Left ventricle myocardium superior (tissue), 1 donor: ENCODE results near the gene SLC24A5. TPM values are rescaled to one million over a fixed set of nuclear protein-coding genes. Genes with fewer than 3 reads are reported as not detected.

Experiments used
- ATAC-seq: fragments of 200-7000 bp; cut with Tn5 transposase; one replicate; pipeline ENCODE4 v1.9.1; 2020; ENCODE audit warnings: mild to moderate bottlenecking, moderate library complexity
- DNase-seq: peaks from one replicate; pipeline ENCODE4 v3.0.0-alpha.2; 2020
- intact Hi-C: fragments of 100-400 bp; cut with micrococcal nuclease; formaldehyde crosslinking; loops from one replicate; pipeline ENCODE4 v1.11.0; 2022
- long read RNA-seq: library from polyadenylated mRNA; unstranded; transcript quantifications from one replicate; pipeline ENCODE4 v2.0.0, GENCODE V29; 2021
- total RNA-seq: library from RNA; stranded (reverse); fragmentation: NEBNext Ultra II Directional; extraction: Animal tissue kit (Norgen Biotek cat#: 25700); gene quantifications from one replicate; pipeline ENCODE4 v1.2.1, GENCODE V29; 2021
- donor health status: DM: no; HTN: yes; CAD: no; lungs with severe emphysema.

The SLC24A5 gene
- total RNA-seq = not detected
- long read RNA-seq = 0 reads

DNA sequence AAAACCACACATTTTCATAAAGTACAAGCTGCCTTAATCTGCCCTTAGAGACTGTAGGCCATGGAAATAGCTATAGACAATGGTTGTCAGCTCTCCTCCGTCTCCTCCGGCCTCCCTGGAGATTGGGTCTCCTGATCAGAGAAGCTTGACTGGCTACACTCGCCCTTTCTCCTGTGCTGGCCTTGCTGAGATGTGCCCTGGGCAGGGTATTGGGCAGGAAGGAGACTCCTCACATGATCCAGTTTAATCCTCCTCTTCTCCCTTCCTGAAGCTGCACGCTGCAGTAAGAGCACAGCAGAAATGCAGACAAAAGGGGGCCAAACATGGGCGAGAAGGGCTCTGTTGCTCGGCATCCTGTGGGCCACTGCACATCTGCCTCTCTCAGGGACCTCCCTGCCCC lies at the start of gene SLC24A5:
SLC24A5 (plus strand) TSS at position 246 of the 400 bp plus-strand sequence; CDS start at position 301, 55 bp downstream.
- ATAC-seq (no peak), DNase-seq (no peak)
- intact Hi-C loops = no loop called here

DNA sequence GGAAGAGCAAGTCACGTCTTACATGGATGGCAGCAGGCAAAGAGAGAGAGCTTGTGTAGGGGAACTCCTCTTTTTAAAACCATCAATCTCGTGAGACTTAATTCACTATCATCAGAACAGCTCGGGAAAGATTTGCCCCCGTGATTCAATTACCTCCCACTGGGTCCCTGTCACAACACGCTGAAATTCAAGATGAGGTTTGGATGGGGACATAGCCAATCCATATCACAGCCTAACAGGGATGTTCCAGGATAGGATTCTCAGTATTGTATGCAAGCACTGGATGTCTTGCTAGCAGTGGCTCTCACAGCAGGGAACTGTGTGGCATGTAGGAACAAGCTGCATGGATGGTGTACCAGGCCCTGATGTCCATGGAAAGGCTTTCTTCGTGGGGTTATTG lies 47.8 kb upstream of the SLC24A5 start:
- intact Hi-C loops = no loop called here
- DNase-seq (no peak), ATAC-seq (no peak)

DNA sequence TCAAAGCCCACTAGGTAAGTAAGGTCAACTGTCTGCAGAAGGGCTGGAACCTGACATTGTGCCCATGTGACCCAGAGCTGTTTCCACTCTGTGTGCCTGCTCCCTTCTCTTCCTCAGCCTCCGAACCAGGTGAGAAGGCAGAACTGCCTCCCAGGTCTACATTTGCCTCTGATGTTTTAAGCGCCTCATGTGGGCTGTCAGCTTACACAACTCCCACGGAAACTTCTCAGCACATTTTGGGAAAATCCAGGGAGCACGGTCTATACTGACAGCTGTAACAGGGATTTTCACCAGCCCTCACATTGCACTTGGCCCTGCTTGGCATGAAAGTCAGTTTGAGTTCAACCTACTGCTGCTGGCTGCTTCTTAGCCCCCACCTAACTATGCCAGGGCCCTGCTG lies 46.9 kb upstream of the SLC24A5 start:
- DNase-seq = no peak
- no peak for ATAC-seq
- intact Hi-C loops = no loop called here

DNA sequence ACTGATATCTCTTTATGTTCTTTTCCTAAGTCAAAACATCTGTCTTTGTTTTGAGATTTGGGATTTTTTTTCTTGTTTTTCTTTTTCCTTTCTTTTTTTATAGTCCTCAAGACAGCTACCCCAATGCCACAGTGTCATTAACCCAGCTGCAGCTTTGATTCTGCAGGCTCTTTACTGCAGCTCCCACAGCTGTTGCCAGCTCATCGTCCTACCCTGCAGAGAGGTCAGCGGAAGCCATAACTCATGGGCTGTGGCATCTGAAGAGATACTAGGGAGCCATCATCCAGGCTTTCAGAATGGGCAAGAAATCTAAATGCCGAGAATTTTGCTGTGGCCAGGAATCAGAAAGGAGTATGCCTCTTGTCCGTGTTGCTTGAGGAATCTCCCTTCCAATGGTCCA lies 44.3 kb upstream of the SLC24A5 start:
- ATAC-seq = no peak
- intact Hi-C loops = no loop called here
- DNase-seq = no peak

DNA sequence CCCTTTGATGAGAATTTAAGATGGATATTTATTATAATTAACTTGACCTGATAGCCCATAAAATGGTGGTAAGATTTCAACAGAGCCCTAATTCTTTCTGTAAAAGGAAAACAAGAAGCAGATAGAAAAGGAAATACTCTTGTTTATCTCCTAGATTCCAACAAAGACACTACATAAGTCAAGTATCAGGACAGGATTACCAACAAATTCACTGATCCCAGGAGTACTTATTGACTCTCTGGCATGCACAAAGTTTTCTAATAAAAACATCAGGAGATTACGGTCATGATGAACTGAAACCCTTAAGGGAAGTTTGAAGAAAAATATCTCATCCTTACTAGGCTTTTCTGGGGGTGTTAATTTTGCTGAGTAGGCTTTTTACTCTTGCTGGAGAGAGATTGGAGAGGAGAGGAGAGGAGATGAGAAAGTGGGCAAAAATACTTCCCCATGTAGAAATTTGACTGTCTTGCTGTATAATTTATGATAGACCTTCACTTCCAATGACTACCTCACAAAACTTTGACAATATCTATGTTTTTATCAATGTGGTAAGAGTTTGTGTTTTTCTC lies 43.1 kb upstream of the SLC24A5 start:
- DNase-seq (no peak), ATAC-seq (no peak)
- intact Hi-C loops = no loop called here

DNA sequence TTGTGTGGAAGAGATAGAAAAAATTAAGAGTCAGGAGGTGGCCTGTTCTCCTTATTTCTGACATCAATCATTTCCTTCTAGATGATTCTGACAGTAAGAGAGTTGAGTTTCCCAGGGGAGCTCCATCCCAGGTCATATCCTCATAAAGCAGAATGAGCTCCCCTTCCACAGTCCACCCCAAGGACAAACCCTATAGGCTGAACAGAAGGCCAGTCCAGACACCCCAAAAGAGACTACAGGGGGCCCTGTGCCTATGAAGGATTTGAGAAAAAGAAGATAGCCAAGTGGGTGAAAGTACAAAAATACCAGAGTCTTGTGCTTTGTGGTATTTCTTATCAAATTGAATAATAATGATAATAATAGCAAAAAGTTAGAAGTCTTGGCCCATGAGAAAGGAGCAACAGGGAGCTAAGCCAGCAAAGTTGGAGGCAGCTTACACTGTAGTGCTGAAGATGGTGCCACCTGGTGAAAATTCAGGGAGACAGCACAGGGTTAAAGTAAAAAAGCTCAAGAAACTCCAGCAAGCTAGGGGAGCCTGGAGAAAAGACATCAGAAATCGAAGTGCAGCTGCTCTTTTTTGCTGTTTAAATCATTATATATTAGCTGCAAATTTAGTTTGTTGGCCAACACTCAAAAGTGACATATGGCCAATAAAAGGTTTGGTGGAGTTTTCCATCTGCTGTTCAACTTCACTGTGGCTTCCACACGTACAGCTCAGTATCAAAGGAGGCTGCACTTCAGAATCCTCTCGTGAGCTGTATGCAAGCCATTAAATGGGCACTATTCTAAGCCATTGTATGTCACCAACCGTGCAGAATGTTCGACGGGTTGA lies 35.8 kb upstream of the SLC24A5 start:
- ATAC-seq (no peak), DNase-seq (no peak)
- intact Hi-C loops = no loop called here

DNA sequence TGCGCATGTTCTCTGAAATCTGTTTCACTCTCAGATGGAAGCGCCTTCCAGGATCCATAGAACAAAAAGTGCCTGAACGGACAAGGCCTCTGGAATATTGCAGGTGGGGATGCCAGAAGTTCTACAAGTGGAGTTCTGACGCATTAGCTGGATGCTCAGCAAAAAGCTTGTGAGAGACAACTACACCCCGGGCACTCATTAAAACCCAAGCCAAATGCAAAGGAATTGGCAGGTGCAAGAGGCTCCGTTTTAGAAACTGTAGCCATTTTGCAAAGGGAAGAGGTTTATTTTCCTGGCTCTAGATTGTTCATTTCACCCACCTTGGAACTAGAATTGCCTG lies 35.2 kb upstream of the SLC24A5 start:
- intact Hi-C loops = no loop called here
- DNase-seq (no peak), ATAC-seq (no peak)

DNA sequence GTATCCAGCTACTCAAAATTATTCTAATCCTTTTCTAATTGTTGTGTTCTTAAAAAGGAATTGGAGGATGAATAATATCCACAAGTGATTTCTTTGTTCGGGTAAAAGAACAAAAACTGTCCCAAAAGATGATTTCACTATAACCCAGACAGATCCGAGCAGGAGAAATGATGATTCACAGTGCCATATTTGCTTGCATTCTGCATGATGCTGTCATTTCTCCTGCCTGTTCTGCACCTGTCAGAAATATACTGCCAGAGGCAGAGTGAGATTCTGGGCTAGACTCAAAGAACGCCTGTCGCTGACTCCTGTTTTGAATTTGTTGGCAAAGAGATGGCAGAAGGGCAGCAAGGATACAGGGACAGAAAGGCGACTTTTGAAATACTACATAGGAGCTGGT lies 34.7 kb upstream of the SLC24A5 start:
- ATAC-seq (no peak), DNase-seq (no peak)
- intact Hi-C loops = no loop called here

DNA sequence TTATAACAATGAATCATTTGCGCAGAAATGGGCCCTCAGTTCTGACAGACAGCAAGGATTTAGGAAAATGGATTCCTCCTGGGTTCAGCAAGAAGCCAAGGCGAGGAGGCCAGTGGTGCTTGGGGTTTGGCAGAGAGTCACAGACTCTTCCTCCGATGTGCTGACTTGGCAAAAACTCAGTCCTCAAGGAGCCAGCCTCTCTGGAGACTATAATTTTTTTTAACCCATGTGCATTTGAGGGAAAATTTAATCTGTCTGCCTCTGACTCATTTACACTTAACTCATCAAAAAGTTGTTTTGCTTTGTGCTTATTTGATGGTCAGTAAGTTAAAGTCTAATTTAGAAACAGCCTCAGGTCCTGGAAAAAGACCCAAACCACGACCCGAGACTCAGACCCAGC lies 34.2 kb upstream of the SLC24A5 start:
- no peak for DNase-seq
- intact Hi-C loops = no loop called here
- ATAC-seq = no peak

DNA sequence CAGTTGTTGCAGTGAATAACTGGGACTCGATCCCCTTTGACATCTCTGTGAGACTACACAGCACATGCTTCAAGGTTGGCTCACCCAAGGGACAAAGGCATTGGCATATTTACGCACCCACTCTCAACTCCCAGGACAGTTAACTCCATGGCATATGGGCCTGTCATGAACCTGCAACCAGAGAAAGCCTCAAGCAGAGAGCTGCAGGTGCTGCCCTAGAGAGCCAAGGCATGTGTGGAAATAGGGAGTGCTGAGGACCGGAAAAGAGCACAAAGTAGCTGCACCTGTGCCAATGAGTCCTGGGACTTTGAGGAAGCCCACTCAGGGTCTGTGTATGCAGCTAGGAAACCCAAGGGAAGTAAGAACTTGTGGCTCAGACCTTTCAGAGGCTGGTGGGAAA lies 32.9 kb upstream of the SLC24A5 start:
- ATAC-seq = no peak
- DNase-seq = no peak
- intact Hi-C loops = no loop called here

DNA sequence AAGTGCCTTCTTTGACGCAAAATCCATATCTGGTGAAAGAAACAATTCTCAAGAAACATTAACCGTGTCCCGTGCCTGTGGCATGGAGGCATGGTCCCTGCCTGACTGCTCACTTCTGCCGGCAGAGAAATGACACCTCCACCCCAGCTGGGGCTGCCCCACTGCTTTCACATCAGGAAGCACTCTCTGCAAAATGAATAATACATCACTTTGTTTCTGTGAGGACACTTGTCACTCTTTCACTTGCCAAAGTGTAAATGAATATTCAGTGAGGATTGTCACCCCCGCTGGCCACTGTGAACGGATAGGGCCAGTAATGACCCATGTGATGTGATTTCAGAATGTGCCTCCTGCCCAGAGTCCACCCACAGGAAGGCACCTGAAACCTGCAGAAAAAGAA lies 31.1 kb upstream of the SLC24A5 start:
- ATAC-seq = no peak
- intact Hi-C loops = no loop called here

DNA sequence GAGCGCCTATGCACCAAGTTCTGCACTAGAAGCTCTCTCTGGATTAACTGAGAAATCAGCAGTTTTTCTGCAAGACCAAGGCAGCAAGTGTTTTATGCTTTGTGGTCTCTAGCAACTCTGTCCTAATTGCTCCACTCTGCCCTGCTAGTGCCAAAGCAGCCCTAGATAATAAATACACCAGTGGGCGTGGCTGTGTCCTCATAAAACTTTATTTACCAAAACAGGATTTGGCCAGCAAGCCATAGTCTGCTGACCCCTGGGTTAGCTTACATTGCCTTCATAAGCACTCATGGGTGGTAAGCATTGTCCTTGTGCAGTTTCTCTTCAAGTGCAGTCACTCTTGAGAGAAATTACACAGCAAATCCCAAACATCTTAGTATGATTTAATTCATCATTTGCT lies 30.7 kb upstream of the SLC24A5 start:
- intact Hi-C loops = no loop called here
- DNase-seq (no peak), ATAC-seq (no peak)

More for the DNA sequence above, 31.1 kb upstream of the SLC24A5 start:
- DNase-seq = no peak

DNA sequence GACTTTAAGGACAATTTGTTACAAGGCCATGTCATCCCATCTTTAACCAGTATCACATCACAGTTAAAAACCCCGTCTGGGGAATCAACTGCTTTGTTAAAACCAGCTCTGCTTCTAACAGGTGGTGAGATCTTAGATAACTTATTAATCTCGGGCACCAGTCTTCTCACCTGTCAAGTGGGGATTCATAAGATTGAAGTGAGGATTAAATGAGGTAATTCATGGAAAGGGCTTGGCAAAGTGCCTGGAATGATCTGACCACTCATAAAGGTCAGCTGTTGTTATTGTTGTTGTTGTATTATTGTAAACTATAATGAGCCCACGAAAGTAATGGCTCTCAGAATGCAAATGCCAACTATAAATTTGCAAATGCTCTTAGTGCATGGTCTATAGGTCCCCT lies 30.1 kb upstream of the SLC24A5 start:
- ATAC-seq (no peak), DNase-seq (no peak)
- intact Hi-C loops = no loop called here

DNA sequence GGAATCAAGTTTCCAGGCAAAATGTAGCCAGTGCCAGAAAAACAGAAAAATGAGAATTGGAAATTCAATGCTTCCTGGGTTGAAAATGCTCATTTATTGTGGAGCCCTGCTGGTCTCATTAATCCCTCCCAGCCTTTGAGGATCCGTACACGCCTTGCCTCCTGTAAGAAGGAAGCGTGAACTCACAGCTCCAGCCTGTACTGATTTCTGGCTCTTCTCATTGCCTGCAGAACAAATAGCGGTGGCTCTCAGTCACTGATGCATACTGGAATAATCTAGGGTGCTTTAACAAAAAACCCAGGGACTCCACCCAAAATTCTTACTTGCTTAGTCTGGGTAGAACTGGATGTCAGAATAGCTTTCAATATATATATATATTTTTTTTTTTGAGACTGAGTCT lies 29.3 kb upstream of the SLC24A5 start:
- intact Hi-C loops = no loop called here
- ATAC-seq (no peak), DNase-seq (no peak)

DNA sequence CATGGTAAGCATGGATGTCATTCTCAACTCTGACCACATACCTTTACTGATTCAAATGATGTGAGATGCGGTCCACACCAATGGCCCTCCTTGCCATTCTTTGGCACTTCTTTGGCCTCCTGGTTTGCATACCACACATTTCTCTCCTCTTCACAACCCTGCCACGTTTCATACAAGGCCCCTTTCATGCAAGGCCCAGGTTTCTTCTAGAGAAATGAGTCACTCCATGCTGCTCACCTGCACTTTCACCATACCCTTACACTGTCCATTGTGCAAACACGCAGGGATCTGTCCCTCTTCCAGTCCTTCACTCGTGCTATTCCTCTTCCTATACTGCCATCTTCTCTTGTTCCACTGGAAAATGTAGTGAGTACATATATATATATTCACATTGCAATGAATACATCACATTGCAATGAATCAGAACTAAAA lies 24.4 kb upstream of the SLC24A5 start:
- DNase-seq = no peak
- no peak for ATAC-seq
- intact Hi-C loops = no loop called here

DNA sequence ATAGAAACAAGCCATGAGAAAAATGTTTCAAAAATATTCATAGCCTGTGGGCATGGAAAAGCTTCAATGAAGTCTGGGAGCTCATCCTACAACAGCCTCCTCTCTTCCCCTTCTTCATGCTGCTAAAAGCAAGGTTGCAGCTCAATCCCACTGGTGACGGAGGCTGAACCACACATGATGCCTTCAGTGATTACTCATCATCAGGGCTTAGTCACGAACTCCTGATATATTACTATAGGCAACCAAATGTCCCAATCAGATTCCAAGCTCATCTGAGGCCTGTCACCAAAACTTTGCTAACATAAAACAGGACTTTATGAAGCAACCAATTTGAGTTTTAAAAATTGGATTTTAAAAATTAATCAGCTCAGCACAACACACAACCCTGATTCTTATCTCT lies 24.0 kb upstream of the SLC24A5 start:
- intact Hi-C loops = no loop called here
- ATAC-seq (no peak), DNase-seq (no peak)

DNA sequence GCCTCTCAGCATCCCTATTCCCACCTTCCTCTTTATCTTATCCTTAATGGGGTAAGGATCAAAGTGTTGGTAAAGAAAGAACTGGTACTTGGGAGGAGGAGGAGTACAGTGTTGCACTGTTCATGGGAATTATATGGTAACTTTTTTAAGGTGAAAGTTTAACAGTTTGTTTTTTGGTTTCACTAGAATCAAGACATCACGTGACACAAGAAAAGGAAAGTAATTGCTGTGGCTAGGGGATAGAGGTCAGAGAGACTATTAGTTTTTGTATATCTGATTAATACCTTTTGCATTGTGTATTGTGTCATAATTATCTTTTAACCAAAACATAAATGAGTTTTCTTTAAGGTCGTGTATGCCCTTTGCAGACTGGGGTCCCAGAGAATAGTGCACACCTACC lies 23.5 kb upstream of the SLC24A5 start:
- ATAC-seq (no peak), DNase-seq (no peak)
- intact Hi-C loops = no loop called here

DNA sequence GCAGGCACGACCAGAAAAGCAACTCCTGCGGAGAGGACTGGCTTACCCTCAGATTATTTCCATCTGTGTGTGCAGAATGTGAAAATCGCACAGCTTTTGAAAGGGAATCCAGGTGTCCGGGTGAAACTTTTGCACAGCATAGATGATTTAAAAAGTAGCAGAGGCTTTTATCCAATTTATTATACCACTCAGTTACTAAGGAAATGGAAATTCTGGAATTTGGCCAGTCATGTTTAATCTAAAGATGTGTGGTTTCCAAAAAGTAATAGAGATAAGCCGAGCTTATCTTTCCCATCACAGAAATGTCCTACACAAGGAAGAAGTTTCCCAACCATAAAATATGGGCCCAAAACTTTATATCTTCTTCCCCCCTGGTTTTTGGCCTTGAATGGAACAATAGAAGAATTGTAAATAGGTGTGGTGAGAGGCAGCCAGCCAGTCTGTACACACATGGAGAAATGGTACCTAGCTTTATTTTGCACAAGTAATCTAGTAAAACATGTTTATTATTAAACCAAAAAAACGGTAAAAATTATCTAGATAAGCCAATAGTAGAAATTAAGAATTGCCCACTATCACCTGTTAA lies 19.3 kb upstream of the SLC24A5 start:
- no peak for ATAC-seq
- DNase-seq = no peak
- intact Hi-C loops = no loop called here

DNA sequence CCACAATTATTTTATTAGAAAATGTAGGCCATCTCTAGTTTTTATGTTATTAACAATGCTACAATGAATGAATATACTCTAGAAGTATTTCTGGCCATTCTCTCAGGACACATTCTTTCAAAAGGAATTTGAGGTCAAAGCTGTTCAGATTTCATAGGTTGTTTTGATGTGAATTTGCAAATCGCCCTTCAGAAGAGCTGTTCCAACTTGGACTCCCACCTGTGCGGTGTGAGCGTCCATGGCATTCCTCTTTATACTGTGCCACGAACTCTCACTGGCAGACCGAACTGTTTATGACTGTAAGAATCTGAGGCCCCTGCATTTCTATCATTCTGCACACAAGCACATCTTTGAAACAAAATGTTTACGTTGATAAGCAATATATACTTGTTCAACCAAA lies 18.6 kb upstream of the SLC24A5 start:
- DNase-seq (no peak), ATAC-seq (no peak)
- intact Hi-C loops = no loop called here

DNA sequence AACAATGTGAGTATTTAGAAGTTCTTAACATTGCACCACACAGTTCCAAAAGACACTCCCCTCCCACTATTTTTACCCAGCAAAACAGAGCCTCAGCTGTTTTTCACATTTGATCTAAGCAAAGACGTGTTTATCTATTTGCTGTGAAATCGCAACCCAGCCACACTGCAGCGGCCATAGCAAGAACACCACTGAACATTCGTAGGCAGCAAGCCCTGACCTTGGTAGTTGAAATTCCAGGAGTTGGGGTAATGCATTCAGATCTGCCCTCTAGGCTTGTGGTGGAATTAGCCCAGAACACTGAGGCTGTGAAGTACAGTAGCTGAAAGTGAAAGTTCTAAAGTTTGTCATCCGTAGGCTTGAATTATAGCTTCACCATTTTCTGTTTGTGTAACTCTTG lies 17.1 kb upstream of the SLC24A5 start:
- ATAC-seq (no peak), DNase-seq (no peak)
- intact Hi-C loops = no loop called here

DNA sequence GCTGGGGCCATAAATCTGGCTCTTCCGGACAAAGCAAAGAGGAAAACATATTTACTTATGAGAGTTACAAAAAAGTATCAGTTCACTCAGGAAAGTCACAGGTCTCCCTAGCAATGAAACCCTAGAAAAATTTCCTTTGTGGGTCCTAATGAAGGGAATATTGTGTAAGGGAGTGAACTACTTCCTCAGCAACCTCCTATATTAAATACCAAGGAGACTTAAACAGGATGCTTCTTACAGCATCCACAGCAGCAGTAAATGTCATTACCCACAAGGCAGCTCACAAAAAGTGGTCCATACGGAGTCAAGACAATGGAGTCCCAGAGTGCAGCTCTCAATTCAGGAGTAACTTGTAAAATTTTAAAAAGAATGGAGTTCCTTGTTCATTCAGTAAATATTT lies 14.9 kb upstream of the SLC24A5 start:
- intact Hi-C loops = no loop called here
- ATAC-seq = no peak

More for the DNA sequence above, 14.9 kb upstream of the SLC24A5 start:
- no peak for DNase-seq
